GM19438 (cell line): ENCODE data around the gene JAG2.

ENCODE experiments used
- ATAC-seq: cut with Tn5 transposase; IDR thresholded peaks from one replicate; pipeline ENCODE4 v1.9.1; 2021; ENCODE audit warnings: low read depth; ENCODE audit not compliant: unreplicated experiment

Gene JAG2

DNA sequence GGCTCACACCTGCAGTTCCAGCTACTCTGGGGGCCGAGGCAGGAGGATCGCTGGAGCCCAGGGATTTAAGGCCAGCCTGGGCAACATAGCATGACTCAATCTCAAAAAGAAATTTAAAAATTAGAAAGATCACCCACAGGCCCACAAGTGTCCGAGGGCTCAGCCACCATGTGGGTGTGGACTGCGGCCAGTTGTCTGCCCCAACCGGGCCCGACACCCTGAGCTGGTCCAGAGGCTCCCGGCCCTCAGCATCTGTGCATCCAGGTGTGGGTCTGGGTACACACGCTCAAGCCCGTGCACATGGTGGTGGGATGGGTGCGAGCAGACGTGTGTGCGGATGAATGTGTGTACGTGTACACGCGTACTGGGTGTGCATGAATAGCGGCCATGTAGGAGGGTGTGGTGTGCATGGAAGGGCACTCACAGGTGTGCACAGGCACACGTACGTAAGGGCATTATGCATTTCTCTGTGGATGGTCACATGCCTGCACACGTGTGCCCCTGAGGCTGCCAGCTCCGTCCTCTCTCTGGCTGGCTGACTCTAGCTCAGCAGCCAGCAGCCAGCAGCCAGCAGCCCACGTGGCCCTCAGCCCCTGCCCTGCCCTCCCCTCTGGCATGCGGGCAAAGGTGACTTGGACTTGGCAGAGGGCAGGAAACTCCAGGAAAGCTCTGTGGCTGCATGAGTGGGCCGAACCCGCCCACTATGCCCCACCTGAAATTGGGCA is 35.8 kb upstream of the JAG2 start:
- ATAC-seq, result no peak

DNA sequence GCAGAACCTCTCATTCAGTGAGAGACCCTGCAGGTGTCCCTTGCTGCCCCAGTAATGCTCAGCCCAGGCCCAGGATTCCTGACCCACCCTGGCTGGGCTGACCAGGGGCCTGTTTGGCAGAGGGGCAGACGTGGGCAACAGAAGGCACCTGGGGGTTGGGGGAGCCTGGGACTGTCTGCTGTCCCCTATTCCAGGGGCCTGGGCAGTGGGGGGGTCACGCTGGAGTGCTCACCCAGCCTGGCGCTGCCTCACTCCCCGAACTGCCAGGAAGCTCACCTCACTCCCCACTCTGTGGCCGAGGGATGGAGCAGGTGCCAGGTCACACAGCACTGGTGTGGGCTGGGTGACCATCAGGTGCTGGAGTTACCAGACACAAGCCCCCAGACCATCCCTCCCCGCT is 35.1 kb upstream of the JAG2 start:
- no peak for ATAC-seq

DNA sequence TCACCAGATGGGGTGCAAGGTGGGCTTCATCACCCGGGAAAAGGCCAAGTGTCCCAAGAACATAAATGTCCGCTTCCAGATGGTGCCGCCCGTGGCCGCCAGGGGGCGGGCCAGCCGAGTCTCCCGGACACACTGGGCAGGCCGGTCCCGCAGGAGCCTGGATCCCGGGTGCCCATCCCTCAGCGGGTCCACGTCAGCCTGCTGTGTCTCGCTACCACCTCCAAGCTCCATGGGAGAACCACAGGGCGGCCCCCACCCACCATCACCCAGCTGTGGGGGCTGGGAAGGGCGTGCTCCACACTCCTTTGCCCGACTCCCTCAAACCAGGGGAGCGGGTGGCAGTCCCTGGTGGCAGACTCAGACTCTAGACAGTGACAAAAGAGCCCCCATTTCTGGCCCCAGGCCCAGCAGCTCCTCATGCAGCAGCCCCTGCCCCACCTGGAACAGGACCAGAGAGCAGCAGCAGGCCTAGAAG is 34.5 kb upstream of the JAG2 start:
- no peak for ATAC-seq

DNA sequence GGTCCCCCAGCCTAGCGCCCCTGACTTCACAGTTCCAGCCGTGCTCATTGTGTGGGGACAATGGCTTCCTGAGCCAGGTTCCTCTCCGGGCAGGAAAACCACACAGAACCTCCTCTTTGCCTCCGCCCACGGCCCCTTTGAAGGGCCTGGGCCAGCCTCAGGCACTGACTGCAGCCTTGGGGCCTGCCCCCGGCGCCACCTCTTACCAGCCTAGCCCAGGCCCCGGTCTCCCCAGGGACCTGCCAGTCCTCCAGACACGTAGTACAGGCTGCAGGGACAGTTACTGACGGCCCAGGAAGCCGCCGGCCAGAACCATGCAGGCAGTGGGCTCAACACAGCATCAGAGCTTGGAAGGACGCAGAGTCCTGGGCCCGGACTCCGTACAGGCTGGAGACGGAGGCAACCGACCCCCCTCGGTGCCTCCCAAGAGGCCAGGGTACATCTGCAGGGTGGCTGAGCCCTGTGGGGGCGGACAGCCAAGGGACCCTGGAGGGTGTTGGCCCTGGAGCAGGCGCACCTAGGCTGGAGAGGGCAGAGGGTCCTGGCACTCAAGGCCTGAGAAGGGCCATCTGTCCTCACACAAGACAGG is 33.4 kb upstream of the JAG2 start:
- ATAC-seq, result no peak

DNA sequence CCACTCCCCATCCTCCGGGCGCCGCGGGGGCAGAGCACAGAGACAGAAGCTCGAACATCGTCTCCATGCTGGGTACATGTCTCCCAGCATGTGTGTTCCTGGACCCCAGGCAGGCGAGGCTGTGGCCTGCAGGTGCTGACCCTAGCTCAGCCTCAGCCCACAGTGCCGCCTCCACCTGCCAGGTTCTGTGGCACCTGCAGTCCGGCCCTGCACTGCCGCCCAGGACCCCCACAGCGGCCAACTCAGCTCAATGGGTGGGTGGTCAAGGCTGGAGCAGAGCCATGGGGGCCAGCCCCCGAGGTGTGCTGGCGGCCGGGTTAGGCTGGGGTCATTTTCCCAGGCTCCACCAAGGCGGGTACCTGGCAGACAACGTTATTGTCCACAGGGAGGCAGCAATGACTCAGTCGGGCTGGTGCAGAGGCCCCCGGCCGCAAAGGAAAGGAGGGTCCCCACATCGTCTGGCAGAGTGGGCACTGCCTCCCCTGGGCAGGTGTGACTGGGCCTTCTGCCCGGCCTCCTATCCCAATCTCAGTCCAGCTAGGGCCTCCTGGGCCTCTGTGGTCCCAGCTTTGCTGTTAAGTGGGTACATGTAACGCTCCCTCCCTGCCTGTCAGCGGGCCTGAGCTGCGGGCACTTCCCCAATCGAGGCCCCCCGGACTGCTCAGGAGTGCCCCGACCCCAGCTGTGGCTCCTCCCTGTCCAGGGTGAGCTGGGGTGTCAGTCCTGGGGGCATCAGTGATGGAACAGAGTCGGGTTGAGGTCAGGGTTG is 32.8 kb upstream of the JAG2 start:
- no peak for ATAC-seq

DNA sequence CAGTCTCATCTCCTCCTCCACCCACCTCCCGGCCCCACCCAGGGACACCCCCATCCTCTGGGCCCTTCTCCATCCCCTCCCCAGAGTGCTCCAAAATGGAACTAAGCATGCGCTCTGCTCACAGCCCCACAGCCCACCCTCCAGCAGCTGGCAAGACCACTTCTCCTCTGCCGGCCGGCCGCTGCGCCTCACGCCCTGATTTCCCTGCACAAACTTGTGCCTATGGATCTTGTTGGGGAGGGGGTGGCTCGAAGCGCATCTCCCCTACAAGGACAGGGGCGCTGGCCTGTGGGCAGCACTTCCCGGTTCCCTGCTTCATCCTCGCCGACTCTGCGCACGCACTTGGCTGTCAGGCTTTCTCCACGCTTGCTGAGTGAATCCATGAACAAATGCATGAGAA is 32.1 kb upstream of the JAG2 start:
- ATAC-seq, result no peak

DNA sequence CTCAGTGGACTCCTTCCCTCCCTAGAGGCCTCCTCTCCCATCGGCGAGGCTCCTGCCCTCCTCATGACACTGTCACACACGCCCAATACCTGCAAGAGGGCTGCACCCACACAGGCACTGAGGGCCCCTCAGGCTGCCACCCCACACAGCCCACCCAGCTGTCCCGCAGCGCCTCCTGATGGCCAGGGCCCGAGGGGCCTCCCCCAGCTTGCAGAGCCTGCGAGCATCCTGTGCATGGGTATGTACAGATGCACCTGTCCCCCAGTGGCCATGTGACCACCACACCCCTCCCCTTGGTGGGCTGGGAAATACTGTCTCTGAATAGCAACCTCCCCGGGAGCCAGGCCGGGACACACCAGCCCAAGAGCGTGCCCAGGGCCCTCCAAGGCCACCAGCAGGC is 31.5 kb upstream of the JAG2 start:
- no peak for ATAC-seq

DNA sequence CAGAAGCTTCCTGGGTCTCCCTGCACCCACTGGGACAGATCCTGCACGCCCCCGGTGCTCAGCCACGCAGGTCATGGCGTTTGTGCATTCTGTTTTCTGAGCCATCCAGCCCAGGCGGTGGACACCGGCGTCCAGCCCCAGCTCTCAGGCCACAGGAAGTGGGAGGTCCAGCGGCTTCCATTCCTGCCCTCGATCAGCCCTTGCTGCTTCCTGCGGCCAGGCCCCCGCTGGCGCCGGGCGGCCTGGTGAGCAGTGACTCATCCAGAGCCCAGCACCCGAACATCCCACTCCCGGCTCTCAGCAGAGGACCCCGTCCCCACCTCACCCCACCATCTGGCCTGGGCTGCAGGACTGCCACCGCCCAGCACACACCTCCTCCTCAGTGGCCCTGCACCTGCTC is 30.5 kb upstream of the JAG2 start:
- ATAC-seq, result no peak

DNA sequence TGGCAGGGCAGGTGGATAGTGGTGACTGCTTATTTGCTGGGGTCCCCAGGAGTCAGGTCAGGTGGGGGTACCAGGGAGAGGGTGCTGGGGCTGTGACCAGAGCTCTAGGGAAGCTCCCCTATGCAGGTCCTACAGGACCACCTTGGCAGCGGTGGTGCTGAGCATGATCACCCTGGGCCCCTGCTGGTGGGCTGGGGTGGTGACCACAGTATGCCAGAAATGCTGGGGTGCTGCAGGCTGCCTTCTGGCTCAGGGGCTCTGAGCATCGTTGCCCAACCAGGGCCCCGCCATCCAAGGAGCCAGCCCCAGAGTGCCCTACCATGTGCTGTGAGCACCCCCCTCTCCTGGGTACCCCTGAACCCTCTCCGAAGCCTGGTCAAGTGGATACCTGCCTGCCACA is 30.0 kb upstream of the JAG2 start:
- ATAC-seq, result no peak

DNA sequence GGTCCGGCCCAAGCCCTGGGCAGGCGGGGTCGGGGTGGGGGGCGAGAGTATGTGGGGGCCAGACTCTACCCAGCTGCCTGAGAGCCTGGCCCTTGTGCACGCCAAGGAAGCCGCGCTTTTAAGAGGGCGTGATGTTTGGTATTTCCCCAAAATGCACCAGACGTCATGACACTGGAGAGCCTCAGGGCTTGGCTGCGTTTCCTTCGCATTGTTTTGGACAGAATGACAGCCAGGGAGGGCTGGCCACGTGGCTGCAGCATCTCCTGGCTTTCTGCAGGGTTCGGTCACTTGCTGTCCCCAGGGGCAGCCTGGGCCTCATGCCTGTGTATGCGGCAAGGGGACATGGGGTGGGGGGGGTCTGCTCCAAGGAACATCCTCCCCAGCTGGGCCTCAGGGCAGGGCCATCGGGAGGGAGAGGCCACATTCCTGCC is 28.6 kb upstream of the JAG2 start:
- ATAC-seq, result no peak

DNA sequence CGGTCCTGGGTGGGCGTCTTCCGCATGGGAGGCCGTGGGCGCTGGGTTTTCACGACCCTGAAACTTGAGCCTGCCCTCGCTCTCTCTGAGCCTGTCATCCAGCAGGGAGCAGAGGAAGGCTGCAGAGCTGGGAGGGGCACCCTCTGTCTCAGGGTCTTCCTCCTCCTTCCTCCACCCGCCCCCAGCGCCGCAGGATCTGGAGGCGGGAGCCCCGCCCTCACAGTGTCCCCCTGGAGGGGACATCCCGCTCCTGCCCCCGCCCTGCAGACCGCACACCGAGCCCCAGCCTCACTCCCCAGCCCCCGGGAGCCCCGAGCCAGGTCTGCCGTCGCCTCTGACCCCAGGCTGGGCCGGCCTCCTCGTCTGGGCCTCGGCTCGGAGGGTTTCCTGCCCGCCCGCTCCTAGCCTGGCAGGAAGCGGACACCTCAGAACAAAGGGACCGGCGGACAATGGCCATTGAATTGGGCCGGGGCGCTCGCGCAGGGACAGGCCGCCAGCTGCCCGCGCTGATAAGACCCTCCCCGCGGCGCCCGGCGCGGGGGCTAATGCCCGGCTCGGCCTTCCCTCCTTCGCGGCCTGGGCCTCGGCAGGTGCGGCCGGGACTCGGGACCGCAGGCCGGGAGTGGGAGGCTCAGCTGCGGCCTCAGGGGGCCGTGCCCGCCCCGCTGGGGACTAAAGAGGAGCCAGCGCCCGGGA is 27.8 kb upstream of the JAG2 start:
- ATAC-seq, result no peak

DNA sequence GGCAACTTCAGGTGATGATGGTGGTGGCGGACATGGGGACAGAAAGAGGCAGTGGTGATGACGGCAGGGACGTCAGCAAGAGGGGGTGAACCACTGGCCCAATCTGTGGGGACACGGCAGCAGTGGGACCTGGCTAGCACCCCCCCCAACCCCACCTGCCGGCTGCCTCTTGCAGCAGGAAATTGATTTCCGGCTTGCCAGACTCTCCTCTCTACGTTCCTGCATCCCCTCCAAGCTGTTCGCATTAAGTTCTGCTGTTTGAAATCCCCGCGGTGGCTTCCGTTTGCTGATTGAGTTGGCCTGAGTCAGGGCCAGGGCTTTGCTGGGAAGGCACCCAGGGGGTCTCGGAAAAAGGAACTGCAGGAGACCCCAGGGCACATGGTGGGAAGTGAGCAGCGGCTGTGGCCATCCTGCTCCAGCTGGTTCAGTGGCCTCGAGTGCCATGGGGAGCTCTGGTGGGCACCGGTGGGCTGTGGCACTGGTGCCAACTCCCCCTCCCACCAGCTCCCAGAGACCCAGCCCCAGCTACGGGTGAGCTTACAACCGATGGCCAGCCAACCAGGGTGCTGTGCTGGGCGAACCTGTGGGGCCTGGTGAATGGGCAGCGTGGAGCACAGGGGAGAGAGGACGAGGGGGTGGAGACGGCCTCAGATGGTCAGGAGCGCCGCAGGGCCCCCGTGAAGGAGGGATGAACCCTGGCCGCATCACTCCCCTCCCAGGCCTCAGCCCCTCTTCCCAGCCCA is 27.1 kb upstream of the JAG2 start:
- ATAC-seq, result no peak

DNA sequence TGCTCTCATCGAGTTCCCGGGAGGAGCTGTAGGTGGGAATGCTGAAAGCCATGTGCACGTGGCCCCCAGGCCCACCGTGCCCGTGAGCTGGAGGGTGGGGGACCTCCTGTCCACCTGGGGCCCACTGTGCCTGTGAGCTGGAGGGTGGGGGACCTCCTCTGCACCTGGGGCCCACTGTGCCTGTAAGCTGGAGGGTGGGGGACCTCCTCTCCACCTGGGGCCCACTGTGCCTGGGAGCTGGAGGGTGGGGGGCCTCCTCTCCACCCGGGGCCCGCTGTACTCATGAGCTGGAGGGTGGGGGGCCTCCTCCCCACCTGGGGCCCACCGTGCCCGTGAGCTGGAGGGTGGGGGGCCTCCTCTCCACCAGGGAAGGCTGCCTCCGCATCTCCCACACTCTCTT is 26.5 kb upstream of the JAG2 start:
- ATAC-seq, result no peak

DNA sequence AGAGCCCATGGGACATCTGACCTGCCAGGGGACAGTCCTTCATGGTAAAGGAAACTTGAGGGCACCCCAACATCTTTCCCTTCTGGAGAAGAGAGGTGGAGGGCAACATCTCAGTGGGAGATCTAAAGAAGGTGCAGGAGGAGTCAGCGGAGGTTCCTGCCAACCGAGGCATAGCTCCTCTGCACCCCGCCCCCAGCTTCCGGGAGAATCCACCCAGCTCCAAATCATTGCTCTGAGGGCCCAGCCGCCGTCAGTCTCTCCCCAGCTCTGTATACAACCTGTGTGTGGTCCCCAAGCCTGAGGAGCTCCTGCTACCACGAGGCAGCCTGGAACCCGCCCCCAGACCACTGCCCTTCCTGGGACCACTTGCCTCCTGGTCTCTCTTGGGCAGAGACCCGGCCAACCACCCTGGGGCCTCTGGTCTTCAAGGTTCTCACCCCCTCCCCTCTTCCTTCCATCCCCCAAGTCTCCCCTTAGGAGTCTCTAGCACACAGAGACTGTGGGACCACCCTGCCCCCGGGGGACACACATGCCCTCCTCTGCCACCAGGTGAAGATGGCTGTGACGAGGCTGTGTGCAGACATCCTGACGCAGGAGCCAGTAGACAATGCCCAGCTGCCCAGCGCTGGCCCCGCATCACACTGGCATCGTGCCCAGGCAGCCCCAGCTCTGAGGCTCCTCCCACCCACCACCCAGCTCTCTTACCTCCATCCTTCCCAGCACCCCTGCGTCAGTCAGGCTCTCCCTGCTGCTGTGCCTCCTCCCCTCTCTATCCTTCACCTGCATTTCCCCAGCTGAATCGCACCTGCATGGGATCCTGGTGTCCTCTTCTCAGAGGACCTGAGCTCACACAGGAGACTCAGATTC is 25.6 kb upstream of the JAG2 start:
- no peak for ATAC-seq

DNA sequence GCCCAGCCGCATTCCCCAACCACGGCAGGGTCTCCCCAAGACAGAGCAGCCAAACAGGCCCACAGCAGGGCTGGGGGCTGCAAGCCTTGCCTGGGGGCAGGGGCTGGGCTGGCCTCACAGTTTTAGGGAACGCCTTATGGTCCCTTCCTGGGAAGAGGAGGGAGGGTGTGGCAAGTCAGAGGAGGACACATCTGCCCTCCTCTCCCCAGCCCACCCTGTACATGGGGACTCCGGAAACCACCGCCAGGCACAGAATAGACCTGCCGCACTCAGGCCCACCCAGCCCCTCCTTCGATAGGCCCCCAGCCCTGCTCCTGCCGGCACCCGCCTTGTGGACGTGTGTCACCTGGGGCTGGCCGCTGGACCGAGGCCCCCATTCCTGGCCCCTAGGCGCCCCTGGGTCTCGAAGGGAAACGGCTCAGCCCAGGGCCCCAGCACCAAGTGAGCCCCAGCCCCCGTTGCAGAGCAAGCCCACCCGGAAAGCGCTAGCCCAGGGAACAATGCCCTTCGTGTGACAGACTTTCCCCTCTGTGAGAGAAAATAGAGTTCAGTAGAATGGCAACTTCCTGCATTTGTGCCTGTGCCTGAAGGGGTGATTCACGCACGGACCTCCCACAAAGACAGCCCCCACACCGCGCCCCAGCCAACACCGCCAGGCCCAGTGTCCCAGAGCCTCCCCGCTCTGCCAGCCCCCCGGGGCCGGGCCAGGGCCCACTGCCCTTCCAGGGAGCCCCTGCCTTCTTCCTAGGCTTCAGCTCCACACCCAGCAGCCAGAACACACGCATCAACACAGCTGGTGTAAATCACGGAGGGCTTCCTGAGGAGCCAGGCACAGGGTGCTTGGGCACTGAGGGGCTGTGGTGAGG is 24.5 kb upstream of the JAG2 start:
- ATAC-seq, result no peak

DNA sequence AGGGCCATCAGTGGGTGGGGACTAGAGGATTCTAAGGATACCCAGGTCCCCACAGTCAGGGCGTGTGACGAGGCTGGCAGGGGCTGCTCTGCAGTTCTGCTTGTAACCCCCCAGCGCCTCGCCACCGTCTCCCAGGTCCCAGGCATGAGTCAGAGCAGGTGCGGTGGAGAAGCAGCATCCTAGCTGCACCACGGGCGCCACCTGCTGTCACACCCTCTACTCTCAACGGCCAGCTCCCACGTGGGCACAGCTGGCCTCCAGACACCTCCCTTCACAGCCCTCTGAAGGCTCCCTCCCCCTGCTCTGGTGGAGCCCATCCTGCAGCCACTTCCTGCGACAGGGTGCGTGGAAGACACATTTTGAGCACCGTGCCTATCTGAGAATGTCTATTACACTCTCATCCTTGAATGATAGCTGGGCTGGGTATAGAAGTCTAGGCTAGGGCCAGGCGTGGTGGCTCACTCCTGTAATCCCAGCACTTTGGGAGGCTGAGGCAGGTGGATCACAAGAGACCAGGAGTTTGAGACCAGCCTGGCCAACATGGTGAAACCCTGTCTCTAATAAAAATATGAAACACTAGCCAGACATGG is 19.5 kb upstream of the JAG2 start:
- no peak for ATAC-seq

DNA sequence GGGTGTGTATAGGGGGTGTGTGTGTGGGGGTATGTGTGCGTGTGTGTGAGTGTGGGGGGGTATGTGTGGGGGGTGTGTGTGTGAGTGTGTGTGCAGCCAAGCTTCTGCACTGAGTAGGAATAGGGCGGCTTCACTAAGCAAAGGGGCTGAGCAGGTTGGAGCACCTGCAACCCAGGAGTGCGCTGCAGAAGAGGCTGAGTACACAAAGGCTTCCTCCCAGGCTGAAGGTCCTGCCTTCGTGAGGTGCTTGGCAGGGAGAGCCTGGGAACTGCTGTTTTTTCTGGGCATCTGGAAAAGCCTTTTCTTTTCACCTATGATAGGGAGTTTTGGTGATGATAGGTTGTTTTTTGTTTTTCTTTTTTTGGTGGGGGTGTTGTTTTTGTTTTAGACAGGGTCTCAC is 18.5 kb upstream of the JAG2 start:
- ATAC-seq, result no peak

DNA sequence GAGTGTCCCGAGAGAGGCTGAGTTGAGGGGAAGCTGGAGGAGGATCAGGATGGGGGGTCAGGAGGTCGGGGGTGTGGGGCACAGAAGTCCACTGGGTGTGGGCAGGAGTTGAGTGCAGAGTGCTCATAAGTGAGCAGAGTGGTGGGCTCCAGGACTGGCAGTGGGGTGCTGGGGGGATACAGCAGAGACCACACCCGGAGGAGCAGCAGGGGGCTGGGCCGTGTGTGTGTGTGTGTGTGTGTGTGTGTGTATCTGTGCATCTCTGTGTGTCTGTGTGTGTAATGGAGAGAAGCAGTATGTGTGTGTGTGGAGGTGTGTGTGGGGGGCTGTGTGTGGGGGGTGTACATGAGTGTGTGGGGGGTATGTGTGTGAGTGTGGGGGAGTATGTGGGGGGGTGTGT is 17.4 kb upstream of the JAG2 start:
- ATAC-seq, result no peak
